Vagina (tissue), 2 donors: ENCODE data around the gene KLK8. TPM values are rescaled to one million over a fixed set of nuclear protein-coding genes. Genes with fewer than 3 reads are reported as not detected.

Experiments used
- DNase-seq, 2 donors: peaks; one replicate each; pipeline ENCODE4 v3.0.0-alpha.2; 2017; ENCODE audit errors: extremely low spot score in 2 of 2
- H3K27ac ChIP-seq: fragments of 200-600 bp; sonication (generic); one replicate; pipeline ENCODE4 v1.5.1; 2019
- H3K27me3 ChIP-seq: fragments of 200-600 bp; sonication (generic); one replicate; pipeline ENCODE4 v1.5.1; 2019
- H3K36me3 ChIP-seq, 2 donors: fragments of 200-600 bp; sonication (generic); one replicate each; pipeline ENCODE4 v1.5.1; 2017 to 2019
- H3K4me1 ChIP-seq: fragments of 200-600 bp; sonication (generic); one replicate; pipeline ENCODE4 v1.5.1; 2019
- H3K4me3 ChIP-seq, 2 donors: fragments of 200-600 bp; sonication (generic); 1 replicate in 1 of 2; 2 replicates in 1 of 2; pipeline ENCODE4 v1.5.1; 2016 to 2019
- H3K9me3 ChIP-seq: fragments of 200-600 bp; sonication (generic); one replicate; pipeline ENCODE4 v1.5.1; 2019
- CTCF ChIP-seq, 3 experiments: fragments of 450-650 bp in 2 of 3; fragments of 200-600 bp in 1 of 3; sonication (generic) in 1 of 3; IDR thresholded peaks; one replicate each; pipeline ENCODE4 v1.5.1; 2017 to 2019; ENCODE audit warnings: antibody characterized with exemption in 3 of 3, mild to moderate bottlenecking in 2 of 3, moderate library complexity in 2 of 3
- POLR2A ChIP-seq, 2 donors: fragments of 450-650 bp; IDR thresholded peaks; one replicate each; pipeline ENCODE4 v1.6.1; 2017; ENCODE audit warnings: antibody characterized with exemption in 2 of 2, mild to moderate bottlenecking in 2 of 2, moderate library complexity in 2 of 2
- POLR2AphosphoS5 ChIP-seq, 2 donors: sonication (generic); formaldehyde crosslinking; IDR thresholded peaks; one replicate each; pipeline ENCODE4 v1.9.0; 2017; ENCODE audit warnings: antibody characterized with exemption in 2 of 2, mild to moderate bottlenecking in 2 of 2, low read depth in 1 of 2; ENCODE audit not compliant: insufficient read depth in 1 of 2
- intact Hi-C: fragments of 100-400 bp; cut with DNase I; formaldehyde crosslinking; loops from one replicate; pipeline ENCODE4 v1.15.1; 2023
- total RNA-seq: library from RNA; depleted of rRNA; stranded (reverse); fragments of >200 nt; gene quantifications from one replicate; pipeline ENCODE4 v1.2.3, GENCODE V29; 2016

KLK8 gene
- total RNA-seq, 1 donor from 2014 or later, result 16.2 TPM

GRCh38 chr19:50964266-50964665, 37.1 kb downstream of the KLK8 start:
- H3K9me3 ChIP-seq, result no peaks in the 10 kb centered on the region
- H3K4me1 ChIP-seq, result no peaks in the 10 kb centered on the region
- DNase-seq, result no peak
- no peaks in the 10 kb centered on the region for H3K36me3 ChIP-seq
- intact Hi-C loops, result no loop called here
- TF ChIP-seq POLR2AphosphoS5 (IDR thresholded peaks at IDR 0.05; ENCODE audit: insufficient read depth in 1 of 2, low read depth in 1 of 2), result no peak
- TF ChIP-seq POLR2A (IDR thresholded peaks at IDR 0.05), result no peak
- TF ChIP-seq CTCF (IDR thresholded peaks at IDR 0.05), result no peak
- H3K27ac ChIP-seq, result no peak overlapping the region
- H3K27me3 ChIP-seq, result no peaks in the 10 kb centered on the region
- H3K4me3 ChIP-seq, result no peak overlapping the region

GRCh38 chr19:50963381-50963780, 38.0 kb downstream of the KLK8 start:
- H3K27ac ChIP-seq, result no peak overlapping the region
- TF ChIP-seq POLR2AphosphoS5 (IDR thresholded peaks at IDR 0.05; ENCODE audit: insufficient read depth in 1 of 2, low read depth in 1 of 2) (no peak), POLR2A (IDR thresholded peaks at IDR 0.05) (no peak), CTCF (IDR thresholded peaks at IDR 0.05) (no peak)
- H3K9me3 ChIP-seq, result no peaks in the 10 kb centered on the region
- no peaks in the 10 kb centered on the region for H3K36me3 ChIP-seq
- DNase-seq, result no peak
- intact Hi-C loops, result no loop called here
- no peak overlapping the region for H3K4me3 ChIP-seq
- no peaks in the 10 kb centered on the region for H3K4me1 ChIP-seq
- no peaks in the 10 kb centered on the region for H3K27me3 ChIP-seq

- TF ChIP-seq POLR2AphosphoS5 (IDR thresholded peaks at IDR 0.05; ENCODE audit: insufficient read depth in 1 of 2, low read depth in 1 of 2), result no peak
- TF ChIP-seq POLR2A (IDR thresholded peaks at IDR 0.05), result no peak
- TF ChIP-seq CTCF (IDR thresholded peaks at IDR 0.05), result no peak
- H3K4me1 ChIP-seq, result no peaks in the 10 kb centered on the region
- H3K36me3 ChIP-seq, result no peaks in the 10 kb centered on the region
- H3K9me3 ChIP-seq, result no peaks in the 10 kb centered on the region
- intact Hi-C loops, result no loop called here
- H3K27ac ChIP-seq, result no peak overlapping the region
- H3K27me3 ChIP-seq, result no peaks in the 10 kb centered on the region
- no peak for DNase-seq
- H3K4me3 ChIP-seq, result no peak overlapping the region
Measured at GRCh38 chr19:50962245-50962644, 39.2 kb downstream of the KLK8 start.

GRCh38 chr19:50959731-50960500, 41.5 kb downstream of the KLK8 start:
- intact Hi-C loops, result no loop called here

More at GRCh38 chr19:50959731-50960500, 41.5 kb downstream of the KLK8 start:
- Histone ChIP-seq H3K27ac (no peak overlapping the region), H3K4me1 (no peaks in the 10 kb centered on the region), H3K36me3 (no peaks in the 10 kb centered on the region), H3K9me3 (no peaks in the 10 kb centered on the region), H3K27me3 (no peaks in the 10 kb centered on the region), H3K4me3 (no peak overlapping the region)
- TF ChIP-seq CTCF (IDR thresholded peaks at IDR 0.05) (no peak), POLR2A (IDR thresholded peaks at IDR 0.05) (no peak), POLR2AphosphoS5 (IDR thresholded peaks at IDR 0.05; ENCODE audit: insufficient read depth in 1 of 2, low read depth in 1 of 2) (no peak)
- no peak for DNase-seq
